ENCODE results near the gene RELT.

Gene RELT

DNA sequence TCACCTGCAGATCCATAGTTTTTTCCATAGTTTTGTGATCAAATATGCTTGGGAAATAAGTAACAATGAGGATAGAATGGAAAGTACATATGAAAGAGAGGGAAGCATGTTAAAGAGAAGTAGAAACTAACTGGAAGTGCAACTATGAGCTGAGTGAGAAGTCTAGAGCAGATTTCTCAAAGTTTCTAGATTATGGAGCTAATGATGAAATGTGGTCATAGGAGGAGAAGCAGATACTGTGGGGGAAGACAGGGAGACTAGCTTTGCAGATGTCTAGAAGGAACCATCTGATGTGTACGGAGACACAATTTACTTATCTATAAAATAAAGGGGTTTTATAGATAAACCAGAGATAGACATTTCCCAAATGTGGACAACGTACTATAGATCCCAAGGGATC, 37.1 kb downstream of the RELT start:
- Histone ChIP-seq H3K18ac (ENCODE audit: low read length) (no peak overlapping the region), H3K14ac (ENCODE audit: low read length) (no peak overlapping the region), H3K4ac (ENCODE audit: low read length) (no peak overlapping the region), H3K4me3 (ENCODE audit: low read length in 2 of 2) (no peak overlapping the region), H2BK15ac (ENCODE audit: low read length) (no peak overlapping the region), H2AK5ac (ENCODE audit: low read depth, low read length) (no peak overlapping the region), H2AFZ (ENCODE audit: low read length) (no peak overlapping the region), H3K36me3 (replicated peaks in 1 of 2; ENCODE audit: control insufficient read depth in 2 of 2, insufficient read depth in 2 of 2, low read length in 2 of 2) (peaks cover 16 to 41% of the 10 kb centered on the region in 2 donors), H3K27me3 (ENCODE audit: control insufficient read depth in 3 of 3, insufficient read depth in 3 of 3, low read depth in 1 of 3, low read length in 3 of 3) (no peaks in the 10 kb centered on the region), H3K27ac (replicated peaks; ENCODE audit: low read length) (no peak overlapping the region), H4K91ac (ENCODE audit: low read depth, low read length, poor library complexity) (no peak overlapping the region), H2BK12ac (ENCODE audit: low read length) (no peak overlapping the region), H3K9ac (ENCODE audit: low read depth, low read length, poor library complexity) (no peak overlapping the region), H3K4me1 (ENCODE audit: control insufficient read depth in 2 of 2, insufficient read depth in 1 of 2, low read depth in 1 of 2, low read length in 2 of 2) (peaks cover 10 to 11% of the 10 kb centered on the region in 2 donors), H3K79me1 (ENCODE audit: low read depth, low read length) (no peaks in the 10 kb centered on the region), H2BK120ac (ENCODE audit: low read depth, low read length) (no peak overlapping the region), H3K4me2 (ENCODE audit: insufficient read depth, low read length, poor library complexity, severe bottlenecking) (no peak overlapping the region), H3K23ac (ENCODE audit: low read depth, low read length, poor library complexity) (no peak overlapping the region), H2BK5ac (ENCODE audit: low read length) (no peak overlapping the region), H4K8ac (ENCODE audit: low read depth, low read length) (no peak overlapping the region), H3K9me3 (replicated peaks in 1 of 2; ENCODE audit: control insufficient read depth in 2 of 2, insufficient read depth in 1 of 2, low read depth in 1 of 2, low read length in 2 of 2) (no peaks in the 10 kb centered on the region)
- DNase-seq (ENCODE audit: low spot score) = no peak
- WGBS, 2 donors (ENCODE audit: extremely low coverage in 2 of 2, insufficient read length in 2 of 2, insufficient replicate concordance in 1 of 2) = no CpG with 5 or more reads among the region's 2 CpGs

DNA sequence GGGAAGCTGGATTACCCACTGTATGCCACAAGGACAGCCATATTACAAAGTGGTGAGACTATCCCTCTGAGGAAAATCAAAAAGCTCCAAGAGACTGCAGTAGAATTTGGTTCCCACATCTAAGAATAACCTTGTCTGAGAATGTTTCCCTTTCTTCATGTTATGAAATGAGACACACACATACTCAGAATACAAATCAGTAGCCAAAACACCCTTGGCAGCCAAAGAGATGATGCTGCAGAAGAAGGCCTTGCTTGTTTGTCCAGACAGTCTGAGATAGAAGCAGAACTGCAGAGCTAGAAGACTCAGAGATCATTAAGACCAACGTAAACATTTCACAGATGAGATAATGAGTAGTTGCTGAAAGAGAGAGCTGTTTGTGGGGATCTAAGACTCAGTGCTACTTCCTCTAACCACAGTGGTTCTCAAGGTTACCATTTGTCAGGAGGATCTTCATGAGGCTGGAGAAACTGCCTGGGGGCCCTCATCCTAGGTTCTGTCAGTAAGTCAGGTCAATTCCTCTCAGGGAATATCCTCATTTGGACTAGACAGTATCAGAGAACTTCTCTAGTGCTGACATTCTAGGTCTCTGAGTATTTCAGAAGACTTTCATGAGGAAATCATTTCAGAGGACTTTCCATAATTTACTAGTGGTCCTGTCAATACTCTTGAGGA, 38.9 kb downstream of the RELT start:
- no peaks in the 10 kb centered on the region for H3K79me1 ChIP-seq (ENCODE audit: low read depth, low read length)
- H3K9me3 ChIP-seq (replicated peaks in 1 of 2; ENCODE audit: control insufficient read depth in 2 of 2, insufficient read depth in 1 of 2, low read depth in 1 of 2, low read length in 2 of 2) = no peaks in the 10 kb centered on the region
- no peak overlapping the region for H3K4me2 ChIP-seq (ENCODE audit: insufficient read depth, low read length, poor library complexity, severe bottlenecking)
- H2AFZ ChIP-seq (ENCODE audit: low read length) = no peak overlapping the region
- peaks cover 6 to 39% of the 10 kb centered on the region in 2 donors for H3K36me3 ChIP-seq (replicated peaks in 1 of 2; ENCODE audit: control insufficient read depth in 2 of 2, insufficient read depth in 2 of 2, low read length in 2 of 2)
- H3K27me3 ChIP-seq (ENCODE audit: control insufficient read depth in 3 of 3, insufficient read depth in 3 of 3, low read depth in 1 of 3, low read length in 3 of 3) = no peaks in the 10 kb centered on the region
- H2BK120ac ChIP-seq (ENCODE audit: low read depth, low read length) = no peak overlapping the region
- no peak overlapping the region for H3K4ac ChIP-seq (ENCODE audit: low read length)
- no peak for DNase-seq (ENCODE audit: low spot score)
- H4K91ac ChIP-seq (ENCODE audit: low read depth, low read length, poor library complexity) = no peak overlapping the region
- H2AK5ac ChIP-seq (ENCODE audit: low read depth, low read length) = no peak overlapping the region
- no peak overlapping the region for H4K8ac ChIP-seq (ENCODE audit: low read depth, low read length)
- WGBS, 2 donors (ENCODE audit: extremely low coverage in 2 of 2, insufficient read length in 2 of 2, insufficient replicate concordance in 1 of 2) = no CpG with 5 or more reads among the region's 1 CpG
- no peak overlapping the region for H2BK5ac ChIP-seq (ENCODE audit: low read length)
- no peak overlapping the region for H3K9ac ChIP-seq (ENCODE audit: low read depth, low read length, poor library complexity)
- no peak overlapping the region for H2BK15ac ChIP-seq (ENCODE audit: low read length)
- no peak overlapping the region for H3K18ac ChIP-seq (ENCODE audit: low read length)
- no peak overlapping the region for H3K14ac ChIP-seq (ENCODE audit: low read length)
- no peak overlapping the region for H3K4me3 ChIP-seq (ENCODE audit: low read length in 2 of 2)
- H3K27ac ChIP-seq (replicated peaks; ENCODE audit: low read length) = no peak overlapping the region
- H2BK12ac ChIP-seq (ENCODE audit: low read length) = no peak overlapping the region
- peaks cover 10 to 11% of the 10 kb centered on the region in 2 donors for H3K4me1 ChIP-seq (ENCODE audit: control insufficient read depth in 2 of 2, insufficient read depth in 1 of 2, low read depth in 1 of 2, low read length in 2 of 2)
- no peak overlapping the region for H3K23ac ChIP-seq (ENCODE audit: low read depth, low read length, poor library complexity)

DNA sequence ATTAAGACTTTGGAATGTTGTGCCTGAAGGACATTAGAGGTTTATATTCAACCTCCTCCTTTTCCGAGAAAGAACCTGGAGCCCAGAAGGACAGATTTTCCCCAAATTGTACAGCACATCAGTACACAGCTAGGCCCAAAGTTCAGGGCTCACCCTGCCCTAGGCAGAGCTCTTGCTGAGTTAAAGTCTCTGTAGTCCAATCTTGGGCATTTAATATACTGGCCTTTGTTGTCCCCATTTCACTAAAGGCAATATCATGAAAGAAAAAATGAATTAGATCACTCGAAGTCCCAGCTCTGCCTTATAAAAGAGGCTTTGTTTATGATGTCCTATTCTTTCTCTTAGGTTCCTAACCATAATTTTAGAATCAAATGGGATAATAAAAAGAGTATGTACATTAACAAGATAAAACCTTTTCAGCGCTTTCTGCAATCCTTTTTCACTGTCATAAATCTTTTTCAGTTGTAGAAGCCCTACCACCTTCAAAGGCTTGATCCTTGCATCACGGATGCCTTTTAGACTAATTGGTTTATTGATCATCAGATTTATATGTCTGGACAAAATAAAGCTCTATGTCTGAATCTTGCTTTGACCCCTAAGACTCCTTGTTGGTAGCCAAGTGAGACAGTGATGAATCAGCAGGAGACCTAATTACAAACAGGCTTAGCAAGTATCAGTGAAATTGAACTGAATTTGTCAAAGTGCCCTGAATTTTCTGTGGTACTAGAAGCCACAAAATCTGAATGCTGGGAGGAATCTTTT, 39.8 kb downstream of the RELT start:
- Histone ChIP-seq H3K23ac (ENCODE audit: low read depth, low read length, poor library complexity) (no peak overlapping the region), H2BK12ac (ENCODE audit: low read length) (no peak overlapping the region), H2BK15ac (ENCODE audit: low read length) (no peak overlapping the region), H4K91ac (ENCODE audit: low read depth, low read length, poor library complexity) (no peak overlapping the region), H3K4me1 (ENCODE audit: control insufficient read depth in 2 of 2, insufficient read depth in 1 of 2, low read depth in 1 of 2, low read length in 2 of 2) (peaks cover 10 to 11% of the 10 kb centered on the region in 2 donors), H3K36me3 (replicated peaks in 1 of 2; ENCODE audit: control insufficient read depth in 2 of 2, insufficient read depth in 2 of 2, low read length in 2 of 2) (peaks cover 5 to 32% of the 10 kb centered on the region in 2 donors), H3K9ac (ENCODE audit: low read depth, low read length, poor library complexity) (no peak overlapping the region), H3K4me2 (ENCODE audit: insufficient read depth, low read length, poor library complexity, severe bottlenecking) (no peak overlapping the region), H3K9me3 (replicated peaks in 1 of 2; ENCODE audit: control insufficient read depth in 2 of 2, insufficient read depth in 1 of 2, low read depth in 1 of 2, low read length in 2 of 2) (no peaks in the 10 kb centered on the region), H3K4me3 (ENCODE audit: low read length in 2 of 2) (no peak overlapping the region), H3K27me3 (ENCODE audit: control insufficient read depth in 3 of 3, insufficient read depth in 3 of 3, low read depth in 1 of 3, low read length in 3 of 3) (no peaks in the 10 kb centered on the region), H3K14ac (ENCODE audit: low read length) (no peak overlapping the region), H3K18ac (ENCODE audit: low read length) (no peak overlapping the region), H2BK120ac (ENCODE audit: low read depth, low read length) (no peak overlapping the region), H2AFZ (ENCODE audit: low read length) (no peak overlapping the region), H2AK5ac (ENCODE audit: low read depth, low read length) (no peak overlapping the region), H3K4ac (ENCODE audit: low read length) (no peak overlapping the region), H4K8ac (ENCODE audit: low read depth, low read length) (no peak overlapping the region), H3K27ac (replicated peaks; ENCODE audit: low read length) (no peak overlapping the region), H2BK5ac (ENCODE audit: low read length) (no peak overlapping the region), H3K79me1 (ENCODE audit: low read depth, low read length) (no peaks in the 10 kb centered on the region)
- DNase-seq (ENCODE audit: low spot score) = no peak
- no CpG with 5 or more reads among the region's 4 CpGs for WGBS, 2 donors (ENCODE audit: extremely low coverage in 2 of 2, insufficient read length in 2 of 2, insufficient replicate concordance in 1 of 2)

DNA sequence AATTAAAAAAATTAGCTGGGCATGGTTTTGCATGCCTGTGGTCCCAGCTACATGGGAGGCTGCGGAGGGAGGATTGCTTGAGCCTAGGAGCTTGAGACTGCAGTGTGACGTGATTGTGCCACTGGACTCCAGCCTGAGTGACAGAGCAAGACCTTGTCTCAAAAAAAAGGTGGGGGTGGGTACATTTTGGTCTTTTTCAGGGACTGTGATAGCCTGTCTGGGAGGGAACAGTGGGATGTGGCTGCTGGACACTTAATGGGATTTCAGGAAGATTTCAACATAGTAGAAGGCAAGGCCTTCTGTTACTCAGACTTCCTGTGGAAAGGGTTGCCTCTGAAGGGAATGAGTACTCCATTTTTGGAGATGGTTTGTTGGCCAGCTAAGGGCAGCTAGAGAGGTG, 40.6 kb downstream of the RELT start:
- Histone ChIP-seq H2BK5ac (ENCODE audit: low read length) (no peak overlapping the region), H3K4me3 (ENCODE audit: low read length in 2 of 2) (no peak overlapping the region), H4K8ac (ENCODE audit: low read depth, low read length) (no peak overlapping the region), H2AK5ac (ENCODE audit: low read depth, low read length) (no peak overlapping the region), H3K79me1 (ENCODE audit: low read depth, low read length) (no peaks in the 10 kb centered on the region), H3K9ac (ENCODE audit: low read depth, low read length, poor library complexity) (no peak overlapping the region), H2BK120ac (ENCODE audit: low read depth, low read length) (no peak overlapping the region), H3K4ac (ENCODE audit: low read length) (no peak overlapping the region), H2BK15ac (ENCODE audit: low read length) (no peak overlapping the region), H3K18ac (ENCODE audit: low read length) (no peak overlapping the region), H2BK12ac (ENCODE audit: low read length) (no peak overlapping the region), H4K91ac (ENCODE audit: low read depth, low read length, poor library complexity) (no peak overlapping the region), H3K9me3 (replicated peaks in 1 of 2; ENCODE audit: control insufficient read depth in 2 of 2, insufficient read depth in 1 of 2, low read depth in 1 of 2, low read length in 2 of 2) (no peaks in the 10 kb centered on the region), H3K36me3 (replicated peaks in 1 of 2; ENCODE audit: control insufficient read depth in 2 of 2, insufficient read depth in 2 of 2, low read length in 2 of 2) (peaks cover 3 to 25% of the 10 kb centered on the region in 2 donors), H3K4me1 (ENCODE audit: control insufficient read depth in 2 of 2, insufficient read depth in 1 of 2, low read depth in 1 of 2, low read length in 2 of 2) (peaks cover 9 to 12% of the 10 kb centered on the region in 2 donors), H3K4me2 (ENCODE audit: insufficient read depth, low read length, poor library complexity, severe bottlenecking) (no peak overlapping the region), H3K23ac (ENCODE audit: low read depth, low read length, poor library complexity) (no peak overlapping the region), H2AFZ (ENCODE audit: low read length) (no peak overlapping the region), H3K14ac (ENCODE audit: low read length) (no peak overlapping the region), H3K27me3 (ENCODE audit: control insufficient read depth in 3 of 3, insufficient read depth in 3 of 3, low read depth in 1 of 3, low read length in 3 of 3) (no peaks in the 10 kb centered on the region), H3K27ac (replicated peaks; ENCODE audit: low read length) (no peak overlapping the region)
- no CpG with 5 or more reads among the region's 2 CpGs for WGBS, 2 donors (ENCODE audit: extremely low coverage in 2 of 2, insufficient read length in 2 of 2, insufficient replicate concordance in 1 of 2)
- DNase-seq (ENCODE audit: low spot score) = no peak

Data from neuronal stem cell (in vitro differentiated cells).